H1 (cell line): ENCODE results near the gene KLHL5. TPM values are rescaled to one million over a fixed set of nuclear protein-coding genes. Genes with fewer than 3 reads are reported as not detected.

Source experiments
- CTCF ChIA-PET: fragments of 300-600 bp; sonication (Branson Sonifier 250); formaldehyde crosslinking; loops from one replicate; lab custom pipeline; 2021; ENCODE audit not compliant: partially characterized antibody; lab: Charles Lee
- POLR2A ChIA-PET: fragments of 300-600 bp; sonication (Branson Sonifier 250); formaldehyde crosslinking; loops from one replicate; lab custom pipeline; 2021; ENCODE audit warnings: inconsistent platforms; ENCODE audit not compliant: partially characterized antibody; lab: Charles Lee
- DNase-seq, 2 experiments: peaks; one replicate each; pipeline versions ENCODE4 v3.0.0 to v3.0.0-alpha.2; 2010 to 2022; ENCODE audit warnings: low spot score in 2 of 2, low read depth in 1 of 2, mixed read lengths in 1 of 2
- FAIRE-seq: peaks from 2 replicates; lab custom pipeline; 2011; peaks lifted over from hg19 to GRCh38; lab: Jason Lieb, UNC
- H2AFZ ChIP-seq: 2 replicates; pipeline ENCODE4 v1.8.1; 2012; ENCODE audit warnings: low read length, inconsistent platforms
- H2AK5ac ChIP-seq: 2 replicates; pipeline ENCODE4 v1.6.1; 2013; ENCODE audit warnings: low read depth, low read length
- H2BK120ac ChIP-seq: replicated peaks from 2 replicates; pipeline ENCODE3; 2013; ENCODE audit warnings: low read depth, low read length, inconsistent platforms
- H2BK12ac ChIP-seq: 2 replicates; pipeline ENCODE4 v1.6.1; 2013; ENCODE audit warnings: low read depth, low read length
- H2BK15ac ChIP-seq: 2 replicates; pipeline ENCODE4 v1.6.1; 2013; ENCODE audit warnings: low read length
- H2BK20ac ChIP-seq: 2 replicates; pipeline ENCODE4 v1.6.1; 2013; ENCODE audit warnings: low read length
- H2BK5ac ChIP-seq: 2 replicates; pipeline ENCODE4 v1.6.1; 2013; ENCODE audit warnings: low read depth, low read length
- H3K14ac ChIP-seq: 2 replicates; pipeline ENCODE4 v1.6.1; 2013; ENCODE audit warnings: inconsistent platforms; ENCODE audit not compliant: insufficient read length
- H3K18ac ChIP-seq: 2 replicates; pipeline ENCODE4 v1.6.1; 2013; ENCODE audit warnings: low read length; ENCODE audit errors: extremely low read depth
- H3K23ac ChIP-seq: 2 replicates; pipeline ENCODE4 v1.6.1; 2013; ENCODE audit warnings: inconsistent platforms; ENCODE audit not compliant: insufficient read length
- H3K23me2 ChIP-seq: 2 replicates; pipeline ENCODE4 v1.6.1; 2013; ENCODE audit warnings: low read depth, low read length
- H3K27ac ChIP-seq: 2 replicates; pipeline ENCODE4 v1.6.1; 2011; ENCODE audit warnings: low read depth, low read length, inconsistent platforms
- H3K27me3 ChIP-seq, 4 experiments: replicated peaks in 1 of 4; 1 replicate in 1 of 4; 2 replicates in 3 of 4; pipeline versions ENCODE4 v1.6.1 to v1.8.1; 2011 to 2013; ENCODE audit warnings: low read length in 3 of 4, mild to moderate bottlenecking in 3 of 4, inconsistent platforms in 2 of 4, mixed read lengths in 2 of 4, moderate library complexity in 1 of 4; ENCODE audit not compliant: control insufficient read depth in 3 of 4, insufficient read depth in 3 of 4; ENCODE audit errors: extremely low read depth in 1 of 4
- H3K36me3 ChIP-seq, 4 experiments: 2 replicates each; pipeline versions ENCODE4 v1.6.1 to v1.8.1; 2011 to 2013; ENCODE audit warnings: mild to moderate bottlenecking in 4 of 4, low read length in 3 of 4, moderate library complexity in 2 of 4, control low read depth in 1 of 4, inconsistent platforms in 1 of 4; ENCODE audit not compliant: insufficient read depth in 4 of 4, control insufficient read depth in 2 of 4
- H3K4ac ChIP-seq: replicated peaks from 2 replicates; pipeline ENCODE3; 2013; ENCODE audit warnings: low read length, low read depth, mixed read lengths, inconsistent platforms; ENCODE audit not compliant: insufficient read length
- H3K4me1 ChIP-seq, 4 experiments: replicated peaks in 1 of 4; 1 replicate in 1 of 4; 2 replicates in 3 of 4; pipeline versions ENCODE4 v1.6.1 to v1.8.1; 2011 to 2013; ENCODE audit warnings: low read length in 3 of 4, inconsistent platforms in 2 of 4, mixed read lengths in 1 of 4; ENCODE audit not compliant: insufficient read depth in 4 of 4, control insufficient read depth in 3 of 4
- H3K4me2 ChIP-seq, 2 experiments: 2 replicates each; pipeline versions ENCODE4 v1.6.1 to v1.8.1; 2011 to 2013; ENCODE audit warnings: low read depth in 2 of 2, low read length in 2 of 2, control low read depth in 1 of 2, inconsistent platforms in 1 of 2, mild to moderate bottlenecking in 1 of 2; ENCODE audit not compliant: insufficient read depth in 1 of 2
- H3K4me3 ChIP-seq, 4 experiments: fragments of 200-600, 300-600 bp in 1 of 4; sonication (generic), shearing (Covaris generic), sonication (Bioruptor Twin) in 1 of 4; 2 replicates each; pipeline versions ENCODE4 v1.5.1 to v1.8.1; 2011 to 2016; ENCODE audit warnings: low read length in 4 of 4, low read depth in 3 of 4, control low read depth in 2 of 4, inconsistent platforms in 2 of 4, mild to moderate bottlenecking in 2 of 4, mixed read lengths in 1 of 4, moderate library complexity in 1 of 4; ENCODE audit not compliant: insufficient read depth in 2 of 4; ENCODE audit errors: extremely low read depth in 1 of 4
- H3K56ac ChIP-seq: replicated peaks from 2 replicates; pipeline ENCODE3; 2013; ENCODE audit warnings: low read depth, mild to moderate bottlenecking, mixed read lengths, low read length, inconsistent platforms; ENCODE audit not compliant: insufficient read length
- H3K79me1 ChIP-seq: 2 replicates; pipeline ENCODE4 v1.6.1; 2013; ENCODE audit warnings: low read depth, low read length, control low read depth
- H3K79me2 ChIP-seq, 2 experiments: 2 replicates each; pipeline versions ENCODE4 v1.6.1 to v1.8.1; 2012 to 2013; ENCODE audit warnings: low read length in 2 of 2, mild to moderate bottlenecking in 2 of 2, inconsistent platforms in 1 of 2; ENCODE audit not compliant: insufficient read depth in 2 of 2, control insufficient read depth in 1 of 2
- H3K9ac ChIP-seq, 4 experiments: replicated peaks in 1 of 4; 1 replicate in 1 of 4; 2 replicates in 3 of 4; pipeline versions ENCODE4 v1.6.1 to v1.8.1; 2011 to 2013; ENCODE audit warnings: low read depth in 3 of 4, low read length in 3 of 4, control low read depth in 2 of 4, mild to moderate bottlenecking in 2 of 4, moderate library complexity in 2 of 4, inconsistent platforms in 1 of 4; ENCODE audit errors: extremely low read depth in 1 of 4
- H3K9me3 ChIP-seq, 2 experiments: 2 replicates each; pipeline versions ENCODE4 v1.6.1 to v1.8.1; 2012 to 2013; ENCODE audit warnings: mild to moderate bottlenecking in 2 of 2, moderate library complexity in 2 of 2, control low read depth in 1 of 2, inconsistent platforms in 1 of 2, low read depth in 1 of 2, low read length in 1 of 2, mixed read lengths in 1 of 2; ENCODE audit not compliant: insufficient read depth in 2 of 2
- H4K20me1 ChIP-seq, 2 experiments: replicated peaks in 1 of 2; 2 replicates each; pipeline versions ENCODE3 to v1.8.1; 2011 to 2013; ENCODE audit warnings: inconsistent platforms in 2 of 2, low read length in 2 of 2, mild to moderate bottlenecking in 1 of 2; ENCODE audit not compliant: insufficient read depth in 2 of 2, control insufficient read depth in 1 of 2
- H4K5ac ChIP-seq: 2 replicates; pipeline ENCODE4 v1.6.1; 2013; ENCODE audit warnings: low read length, low read depth, mixed read lengths, inconsistent platforms; ENCODE audit not compliant: insufficient read length
- H4K8ac ChIP-seq: 2 replicates; pipeline ENCODE4 v1.8.0; 2013; ENCODE audit warnings: mild to moderate bottlenecking, moderate library complexity, low read length, inconsistent platforms; ENCODE audit not compliant: insufficient read depth; ENCODE audit errors: extremely low read depth
- H4K91ac ChIP-seq: replicated peaks from 2 replicates; pipeline ENCODE3; 2013; ENCODE audit warnings: low read length, mixed read lengths, inconsistent platforms; ENCODE audit not compliant: insufficient read length
- CREB1 ChIP-seq: IDR thresholded peaks from 2 replicates; pipeline ENCODE4 v1.6.1; 2012; ENCODE audit warnings: inconsistent platforms
- KDM4A ChIP-seq: IDR thresholded peaks from one replicate; pipeline ENCODE4 v1.7.1; 2012; ENCODE audit warnings: low read depth, mild to moderate bottlenecking, moderate library complexity, low read length, inconsistent platforms; ENCODE audit not compliant: severe bottlenecking
- PHF8 ChIP-seq: fragments of 200-600 bp; sonication (generic); conservative IDR thresholded peaks from 2 replicates; pipeline ENCODE4 v1.7.1; 2012; ENCODE audit warnings: low read depth, mild to moderate bottlenecking, inconsistent platforms, low read length, moderate library complexity
- POLR2AphosphoS5 ChIP-seq: IDR thresholded peaks from 2 replicates; pipeline ENCODE4 v1.6.1; 2011; ENCODE audit warnings: low read depth, low read length
- RBBP5 ChIP-seq: IDR thresholded peaks from 2 replicates; pipeline ENCODE4 v1.7.1; 2012; ENCODE audit warnings: low read depth, mild to moderate bottlenecking, inconsistent platforms, low read length, moderate library complexity, borderline replicate concordance
- SIN3A ChIP-seq, 2 experiments: IDR thresholded peaks in 1 of 2; conservative IDR thresholded peaks in 1 of 2; 2 replicates each; pipeline ENCODE4 v1.6.1; 2011 to 2012; ENCODE audit warnings: low read length in 2 of 2, improper control_type of control experiment in 1 of 2, low read depth in 1 of 2, mild to moderate bottlenecking in 1 of 2
- SIX5 ChIP-seq: IDR thresholded peaks from 2 replicates; pipeline ENCODE4 v1.6.1; 2011; ENCODE audit warnings: mild to moderate bottlenecking, low read depth, low read length
- SP1 ChIP-seq: IDR thresholded peaks from 2 replicates; pipeline ENCODE4 v1.6.1; 2011; ENCODE audit warnings: low read depth, low read length
- TAF1 ChIP-seq: IDR thresholded peaks from 2 replicates; pipeline ENCODE4 v1.6.1; 2011; ENCODE audit warnings: mild to moderate bottlenecking, low read depth, low read length
- TAF7 ChIP-seq: optimal IDR thresholded peaks from 2 replicates; pipeline ENCODE3; 2011; ENCODE audit warnings: low read depth, mild to moderate bottlenecking, inconsistent platforms, low read length, moderate library complexity, borderline replicate concordance
- WGBS, 2 experiments: shearing (Covaris generic) in 1 of 2; methylation state at CpG; one replicate each; pipeline versions ENCODE4 v1.1.6 to v1.1.7; 2013 to 2015; ENCODE audit warnings: low lambda C conversion rate in 2 of 2, mixed read lengths in 2 of 2, inconsistent platforms in 1 of 2, low coverage in 1 of 2, missing lambda C conversion rate in 1 of 2; ENCODE audit not compliant: insufficient replicate concordance in 2 of 2, insufficient coverage in 1 of 2, insufficient read length in 1 of 2; ENCODE audit errors: extremely low coverage in 1 of 2, missing lambda C conversion rate in 1 of 2; 5-methylcytosine and 5-hydroxymethylcytosine counted together
- polyA plus RNA-seq, 7 experiments: library from polyadenylated mRNA; depleted of rRNA in 3 of 7; stranded (reverse) in 5 of 7; unstranded in 2 of 7; fragments of >200 nt in 5 of 7; fragments of 200-250 nt in 2 of 7; gene quantifications; 1 replicate in 5 of 7; 2 replicates in 1 of 7; 4 replicates in 1 of 7; pipeline versions ENCODE4 v1.2.1 to v1.2.3, GENCODE V29; 2011 to 2013; ENCODE audit warnings: missing spikeins in 2 of 7, mixed read lengths in 2 of 7
- total RNA-seq: library from RNA; stranded (reverse); fragmentation: NEBNext Ultra II Directional; extraction: Animal tissue kit (Norgen Biotek cat#: 25700); gene quantifications from 2 replicates; pipeline ENCODE4 v1.2.1, GENCODE V29; 2021

KLHL5 gene
- total and polyA plus RNA-seq, 2 of the 8 experiments (the other 6 are each of a cell fraction or from before 2014, with no cell fraction given), result 13.0 to 23.6 TPM

- TF ChIP-seq SP1 (no peak), KDM4A (peak; percentile 78), RBBP5 (peak; percentile 72; the same call in 1 of the 2 replicates), SIN3A (conservative IDR thresholded peaks at IDR 0.05 in 1 of 2, IDR thresholded peaks at IDR 0.05 in 1 of 2; ENCODE audit: low read depth in 1 of 2, low read length in 2 of 2) (peak in 1 of 2 experiments; percentile 9; a peak in 1 of 4 replicates), TAF7 (peak; percentile 39), PHF8 (peak; percentile 47), POLR2AphosphoS5 (no peak), TAF1 (0 out of 2 replicates have a peak, but pooled peaks have one; percentile 19), SIX5 (no peak), CREB1 (peak; percentile 28; the same call in 1 of the 2 replicates)
- Histone ChIP-seq H3K14ac (no peak overlapping the region), H3K18ac (no peak overlapping the region; the same call in 1 of the 2 replicates), H4K8ac (no peak overlapping the region), H2BK12ac (no peak overlapping the region), H3K9me3 (no peaks in the 10 kb centered on the region), H3K4ac (no peak overlapping the region), H3K27me3 (no peaks in the 10 kb centered on the region), H4K91ac (peak overlapping the region; percentile 40), H3K4me2 (peak overlapping the region; percentile 65 to 68), H4K20me1 (no peaks in the 10 kb centered on the region), H3K4me3 (peak overlapping the region; percentile 62 to 95 (median 76)), H3K4me1 (peaks cover 5 to 12% (median 8%) of the 10 kb centered on the region in 4 experiments; a peak in 6 of 7 replicates), H3K23ac (no peak overlapping the region), H3K56ac (no peak overlapping the region), H3K9ac (peak overlapping the region; percentile 16 to 93 (median 39); a peak in 6 of 7 replicates), H4K5ac (no peak overlapping the region), H2AFZ (peak overlapping the region; percentile 45; the same call in 1 of the 2 replicates), H2BK120ac (no peak overlapping the region), H3K36me3 (no peaks in the 10 kb centered on the region), H2AK5ac (no peak overlapping the region), H3K79me2 (peaks cover 0 to 20% of the 10 kb centered on the region in 2 experiments; a peak in 2 of 4 replicates), H3K23me2 (peaks cover 5% of the 10 kb centered on the region; the same call in 1 of the 2 replicates), H2BK15ac (no peak overlapping the region), H2BK5ac (no peak overlapping the region), H3K27ac (peak overlapping the region; percentile 49; the same call in 1 of the 2 replicates), H2BK20ac (no peak overlapping the region), H3K79me1 (no peaks in the 10 kb centered on the region)
- FAIRE-seq, result no peak
- peak in 1 of 2 experiments; percentile 65 for DNase-seq
- ChIA-PET POLR2A (interaction anchor here (1.2 kb wide), 2 partner anchors 11 to 28 kb away, joined by 3 to 6 read pairs; no protein-coding TSS in a partner anchor), CTCF (interaction anchor here (0.6 to 2.4 kb wide), 4 partner anchors 9 to 137 kb away, joined by 3 to 9 read pairs (median 5); partner anchors contain the start of gene WDR19)
- WGBS, 2 experiments, result 3% methylated on average over 43 of the region's 82 CpGs; no CpG with 5 or more reads in 1 of the 2 experiments
Observed at GRCh38 chr4:39044956-39045826, 16.8 kb upstream of the KLHL5 start.
